HCT116 (cell line): Measurements from ENCODE around the gene SLC4A2. TPM values are rescaled to one million over a fixed set of nuclear protein-coding genes. Genes with fewer than 3 reads are reported as not detected.

ENCODE experiments used
- ATAC-seq: fragments of 200-7000 bp; cut with Tn5 transposase; 2 replicates; pipeline ENCODE4 v1.9.1; 2020; ENCODE audit warnings: mild to moderate bottlenecking, moderate library complexity
- BruUV-seq: library from RNA; stranded (reverse); fragments of 400-500 nt; replicated peaks from 2 replicates; lab custom pipeline; 2021; lab: Mats Ljungman, UMichigan
- CTCF ChIA-PET: fragments of 300-600 bp; sonication (Branson Sonifier 250); formaldehyde crosslinking; loops from one replicate; lab custom pipeline; 2021; ENCODE audit warnings: antibody characterized with exemption; lab: Charles Lee
- POLR2A ChIA-PET: fragments of 300-600, 350-600 bp; sonication (Branson Sonifier 250); formaldehyde crosslinking; loops from one replicate; lab custom pipeline; 2021; ENCODE audit warnings: antibody characterized with exemption; lab: Charles Lee
- RAD21 ChIA-PET, 2 experiments: fragments of 300-600 bp; sonication (Branson Sonifier 250); formaldehyde crosslinking; loops; one replicate each; lab custom pipeline; 2023; ENCODE audit warnings: low total read pairs in 2 of 2; ENCODE audit not compliant: uncharacterized antibody in 2 of 2, unreplicated experiment in 2 of 2, low non-redundant PET in 1 of 2; lab: Charles Lee
- DNase-seq: peaks from one replicate; pipeline ENCODE4 v3.0.0-alpha.2; 2010; ENCODE audit warnings: low read depth, low spot score
- H2AFZ ChIP-seq: fragments of 200-600 bp; shearing (Covaris generic), sonication (generic); 2 replicates; pipeline ENCODE4 v1.6.1; 2017; ENCODE audit warnings: low read depth, mixed run types, mixed read lengths, antibody characterized with exemption, low read length; ENCODE audit not compliant: poor library complexity, severe bottlenecking
- H3K27ac ChIP-seq: 2 replicates; pipeline ENCODE4 v1.5.1; 2012; ENCODE audit warnings: low read depth, low read length
- H3K27me3 ChIP-seq: fragments of 200-600 bp; sonication (generic); 2 replicates; pipeline ENCODE4 v1.6.1; 2016; ENCODE audit warnings: mixed run types, low read length, mixed read lengths; ENCODE audit not compliant: insufficient read depth
- H3K36me3 ChIP-seq, 2 experiments: fragments of 200-500 bp in 1 of 2; fragments of 200-600 bp in 1 of 2; sonication (Bioruptor generic) in 1 of 2; sonication (generic) in 1 of 2; 2 replicates each; pipeline versions ENCODE4 v1.5.1 to v1.6.1; 2014 to 2016; ENCODE audit warnings: low read length in 2 of 2, inconsistent platforms in 1 of 2, mixed read lengths in 1 of 2, mixed run types in 1 of 2; ENCODE audit not compliant: insufficient read depth in 2 of 2, control insufficient read depth in 1 of 2
- H3K4me1 ChIP-seq, 2 experiments: fragments of 200-600 bp in 1 of 2; sonication (generic) in 1 of 2; 2 replicates each; pipeline versions ENCODE4 v1.5.1 to v1.6.1; 2012 to 2017; ENCODE audit warnings: low read length in 2 of 2, inconsistent platforms in 1 of 2, mild to moderate bottlenecking in 1 of 2, mixed read lengths in 1 of 2, mixed run types in 1 of 2, moderate library complexity in 1 of 2; ENCODE audit not compliant: insufficient read depth in 2 of 2, control insufficient read depth in 1 of 2
- H3K4me2 ChIP-seq: fragments of 200-600 bp; sonication (generic); 2 replicates; pipeline ENCODE4 v1.6.1; 2017; ENCODE audit warnings: mixed run types, low read length, mixed read lengths
- H3K4me3 ChIP-seq, 2 experiments: fragments of 200-600 bp in 1 of 2; sonication (generic) in 1 of 2; replicated peaks in 1 of 2; 2 replicates each; pipeline ENCODE4 v1.5.1; 2011 to 2016; ENCODE audit warnings: low read length in 2 of 2, control low read depth in 1 of 2, low read depth in 1 of 2, mild to moderate bottlenecking in 1 of 2, mixed read lengths in 1 of 2, mixed run types in 1 of 2
- H3K79me2 ChIP-seq: fragments of 200-600 bp; sonication (generic); 2 replicates; pipeline ENCODE4 v1.6.1; 2017; ENCODE audit warnings: mild to moderate bottlenecking, mixed run types, low read length, moderate library complexity, mixed read lengths; ENCODE audit not compliant: insufficient read depth
- H3K9ac ChIP-seq: fragments of 200-600 bp; sonication (generic); 2 replicates; pipeline ENCODE4 v1.6.1; 2016; ENCODE audit warnings: low read length, mixed read lengths
- H3K9me2 ChIP-seq: fragments of 200-600 bp; sonication (generic), shearing (Covaris generic); 2 replicates; pipeline ENCODE4 v1.6.1; 2017; ENCODE audit warnings: mixed run types, mild to moderate bottlenecking, moderate library complexity; ENCODE audit not compliant: insufficient read depth
- H3K9me3 ChIP-seq, 2 experiments: fragments of 200-500 bp in 1 of 2; fragments of 200-600 bp in 1 of 2; sonication (Bioruptor generic) in 1 of 2; sonication (generic) in 1 of 2; 2 replicates each; pipeline ENCODE4 v1.6.1; 2014 to 2017; ENCODE audit warnings: low read length in 2 of 2, mixed read lengths in 2 of 2, inconsistent platforms in 1 of 2, low read depth in 1 of 2, mild to moderate bottlenecking in 1 of 2, mixed run types in 1 of 2, moderate library complexity in 1 of 2; ENCODE audit not compliant: control insufficient read depth in 1 of 2, insufficient read depth in 1 of 2
- H4K20me1 ChIP-seq: fragments of 200-600 bp; sonication (generic), shearing (Covaris generic); 2 replicates; pipeline ENCODE4 v1.6.1; 2017; ENCODE audit warnings: mixed run types, mild to moderate bottlenecking, moderate library complexity; ENCODE audit not compliant: insufficient read depth
- CEBPB ChIP-seq: IDR thresholded peaks from 2 replicates; pipeline ENCODE4 v1.6.1; 2012; ENCODE audit warnings: low read depth
- EGR1 ChIP-seq: IDR thresholded peaks from 2 replicates; pipeline ENCODE4 v1.6.1; 2012; ENCODE audit warnings: low read depth
- FOSL1 ChIP-seq: IDR thresholded peaks from 2 replicates; pipeline ENCODE4 v1.6.1; 2012; ENCODE audit warnings: low read depth
- JUND ChIP-seq: IDR thresholded peaks from 2 replicates; pipeline ENCODE4 v1.6.1; 2012
- POLR2AphosphoS5 ChIP-seq: IDR thresholded peaks from 2 replicates; pipeline ENCODE4 v1.6.1; 2011; ENCODE audit warnings: mild to moderate bottlenecking, low read depth, low read length, moderate library complexity
- RAD21 ChIP-seq: IDR thresholded peaks from 2 replicates; pipeline ENCODE4 v1.6.1; 2012; ENCODE audit warnings: low read depth, mild to moderate bottlenecking
- SRF ChIP-seq: IDR thresholded peaks from 2 replicates; pipeline ENCODE4 v1.6.1; 2012; ENCODE audit warnings: low read depth
- TCF7L2 ChIP-seq: IDR thresholded peaks from 2 replicates; pipeline ENCODE4 v1.7.0; 2011; ENCODE audit warnings: borderline replicate concordance, inconsistent platforms; ENCODE audit not compliant: insufficient read depth, insufficient read length; ENCODE audit errors: extremely low read depth
- YY1 ChIP-seq: IDR thresholded peaks from 2 replicates; pipeline ENCODE4 v1.6.1; 2011; ENCODE audit warnings: low read length, low read depth, moderate library complexity, mild to moderate bottlenecking; ENCODE audit not compliant: insufficient replicate concordance; ENCODE audit errors: extremely low read depth
- ZNF274 ChIP-seq: fragments of 200-500 bp; sonication (Bioruptor generic); IDR thresholded peaks from 2 replicates; pipeline ENCODE4 v1.6.1; 2014; ENCODE audit warnings: mild to moderate bottlenecking, low read depth, low read length, inconsistent platforms
- intact Hi-C: fragments of 100-400 bp; cut with micrococcal nuclease; formaldehyde crosslinking; loops from 2 replicates; pipeline ENCODE4 v1.10.0; 2022
- total RNA-seq: library from RNA; stranded (reverse); gene quantifications from one replicate; pipeline ENCODE4 v1.2.1, GENCODE V29; 2021; ENCODE audit not compliant: unreplicated experiment
- TF ChIP-seq, protein P1 (sequence below), 3 experiments: fragments of 200-600 bp in 1 of 3; sonication (generic) in 1 of 3; IDR thresholded peaks in 2 of 3; conservative IDR thresholded peaks in 1 of 3; 2 replicates each; pipeline ENCODE4 v1.5.1; 2012 to 2017; ENCODE audit warnings: low read depth in 2 of 3, low read length in 2 of 3, antibody characterized with exemption in 1 of 3, borderline replicate concordance in 1 of 3, control low read depth in 1 of 3, mild to moderate bottlenecking in 1 of 3, mixed read lengths in 1 of 3, mixed run types in 1 of 3, moderate library complexity in 1 of 3; ENCODE audit not compliant: insufficient read depth in 1 of 3
- TF ChIP-seq, protein P2 (sequence below): IDR thresholded peaks from 2 replicates; pipeline ENCODE4 v1.6.1; 2012; ENCODE audit warnings: low read depth
- TF ChIP-seq, protein P3 (sequence below): IDR thresholded peaks from 2 replicates; pipeline ENCODE4 v1.6.1; 2012

The SLC4A2 gene
- total RNA-seq, 1 experiment from 2014 or later: 240 TPM

DNA sequence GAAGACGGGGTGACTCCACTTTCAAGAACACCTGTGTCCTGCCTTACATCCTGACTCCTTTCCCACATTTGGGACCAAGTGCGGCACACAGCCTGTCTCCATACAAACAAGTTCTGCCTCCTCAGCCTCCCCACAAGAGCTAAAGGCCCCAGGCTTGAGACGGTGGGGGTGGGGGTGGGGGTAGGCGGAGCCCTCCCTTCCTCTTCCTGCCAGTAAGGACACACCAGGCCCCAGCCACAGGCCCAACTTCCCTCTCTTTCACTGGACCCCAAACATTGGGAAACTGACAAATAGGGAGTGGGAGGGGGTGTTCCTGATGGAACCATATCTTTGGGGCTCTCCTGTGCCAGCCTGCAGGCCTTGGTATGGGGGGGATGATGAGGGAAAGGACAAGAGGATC lies 6.3 kb upstream of the SLC4A2 start:
- TF ChIP-seq, protein P1, sequence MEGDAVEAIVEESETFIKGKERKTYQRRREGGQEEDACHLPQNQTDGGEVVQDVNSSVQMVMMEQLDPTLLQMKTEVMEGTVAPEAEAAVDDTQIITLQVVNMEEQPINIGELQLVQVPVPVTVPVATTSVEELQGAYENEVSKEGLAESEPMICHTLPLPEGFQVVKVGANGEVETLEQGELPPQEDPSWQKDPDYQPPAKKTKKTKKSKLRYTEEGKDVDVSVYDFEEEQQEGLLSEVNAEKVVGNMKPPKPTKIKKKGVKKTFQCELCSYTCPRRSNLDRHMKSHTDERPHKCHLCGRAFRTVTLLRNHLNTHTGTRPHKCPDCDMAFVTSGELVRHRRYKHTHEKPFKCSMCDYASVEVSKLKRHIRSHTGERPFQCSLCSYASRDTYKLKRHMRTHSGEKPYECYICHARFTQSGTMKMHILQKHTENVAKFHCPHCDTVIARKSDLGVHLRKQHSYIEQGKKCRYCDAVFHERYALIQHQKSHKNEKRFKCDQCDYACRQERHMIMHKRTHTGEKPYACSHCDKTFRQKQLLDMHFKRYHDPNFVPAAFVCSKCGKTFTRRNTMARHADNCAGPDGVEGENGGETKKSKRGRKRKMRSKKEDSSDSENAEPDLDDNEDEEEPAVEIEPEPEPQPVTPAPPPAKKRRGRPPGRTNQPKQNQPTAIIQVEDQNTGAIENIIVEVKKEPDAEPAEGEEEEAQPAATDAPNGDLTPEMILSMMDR (IDR thresholded peaks at IDR 0.05 in 2 of 3, conservative IDR thresholded peaks at IDR 0.05 in 1 of 3; ENCODE audit: borderline replicate concordance in 1 of 3, insufficient read depth in 1 of 3, low read depth in 2 of 3, low read length in 2 of 3): no peak
- RAD21 ChIA-PET: no interaction called here
- no peak overlapping the region for H3K27ac ChIP-seq
- H3K9me2 ChIP-seq: no peaks in the 10 kb centered on the region
- intact Hi-C loops: no loop called here
- POLR2A ChIA-PET: no interaction called here
- H3K79me2 ChIP-seq: no peaks in the 10 kb centered on the region
- H3K4me3 ChIP-seq: no peak overlapping the region
- no peak overlapping the region for H3K9ac ChIP-seq
- DNase-seq (no peak), ATAC-seq (no peak)
- H3K36me3 ChIP-seq: no peaks in the 10 kb centered on the region
- no peaks in the 10 kb centered on the region for H3K27me3 ChIP-seq
- CTCF ChIA-PET: no interaction called here
- no peaks in the 10 kb centered on the region for H4K20me1 ChIP-seq
- no peak overlapping the region for H2AFZ ChIP-seq
- H3K9me3 ChIP-seq: no peaks in the 10 kb centered on the region
- H3K4me2 ChIP-seq: no peak overlapping the region
- H3K4me1 ChIP-seq: peaks cover 5 to 8% of the 10 kb centered on the region in 2 experiments; a peak in 3 of 4 replicates
- no TSS peak for BruUV-seq

DNA sequence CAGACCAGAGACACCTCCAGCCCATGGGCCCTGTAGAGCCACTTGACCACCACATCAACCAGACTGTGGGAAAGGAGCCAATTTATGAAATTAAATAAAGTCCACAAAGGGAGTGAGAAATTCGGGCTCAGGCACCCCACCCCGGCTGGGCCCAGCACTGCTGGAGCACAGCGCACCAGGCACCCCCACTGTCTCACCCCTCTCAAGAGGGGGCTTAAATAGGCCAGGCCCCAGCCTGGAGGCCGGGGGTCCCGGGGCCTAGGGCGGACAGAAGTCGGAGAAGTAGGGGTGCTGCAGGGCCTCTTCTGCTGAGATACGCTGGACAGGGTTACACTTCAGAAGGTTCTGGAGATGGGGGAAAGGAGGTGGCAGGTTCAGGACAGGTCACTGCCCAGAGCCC lies 5.6 kb upstream of the SLC4A2 start:
- no peak overlapping the region for H3K9ac ChIP-seq
- DNase-seq: no peak
- no peak overlapping the region for H3K27ac ChIP-seq
- no peaks in the 10 kb centered on the region for H4K20me1 ChIP-seq
- no TSS peak for BruUV-seq
- no peaks in the 10 kb centered on the region for H3K36me3 ChIP-seq
- ChIA-PET CTCF (no interaction called here), RAD21 (no interaction called here)
- H3K4me1 ChIP-seq: peaks cover 9 to 14% of the 10 kb centered on the region in 2 experiments
- TF ChIP-seq POLR2AphosphoS5 (no peak), SRF (no peak), FOSL1 (no peak), YY1 (no peak), ZNF274 (no peak), RAD21 (no peak), CEBPB (no peak), EGR1 (no peak), JUND (no peak), TCF7L2 (no peak)
- TF ChIP-seq, protein P2, sequence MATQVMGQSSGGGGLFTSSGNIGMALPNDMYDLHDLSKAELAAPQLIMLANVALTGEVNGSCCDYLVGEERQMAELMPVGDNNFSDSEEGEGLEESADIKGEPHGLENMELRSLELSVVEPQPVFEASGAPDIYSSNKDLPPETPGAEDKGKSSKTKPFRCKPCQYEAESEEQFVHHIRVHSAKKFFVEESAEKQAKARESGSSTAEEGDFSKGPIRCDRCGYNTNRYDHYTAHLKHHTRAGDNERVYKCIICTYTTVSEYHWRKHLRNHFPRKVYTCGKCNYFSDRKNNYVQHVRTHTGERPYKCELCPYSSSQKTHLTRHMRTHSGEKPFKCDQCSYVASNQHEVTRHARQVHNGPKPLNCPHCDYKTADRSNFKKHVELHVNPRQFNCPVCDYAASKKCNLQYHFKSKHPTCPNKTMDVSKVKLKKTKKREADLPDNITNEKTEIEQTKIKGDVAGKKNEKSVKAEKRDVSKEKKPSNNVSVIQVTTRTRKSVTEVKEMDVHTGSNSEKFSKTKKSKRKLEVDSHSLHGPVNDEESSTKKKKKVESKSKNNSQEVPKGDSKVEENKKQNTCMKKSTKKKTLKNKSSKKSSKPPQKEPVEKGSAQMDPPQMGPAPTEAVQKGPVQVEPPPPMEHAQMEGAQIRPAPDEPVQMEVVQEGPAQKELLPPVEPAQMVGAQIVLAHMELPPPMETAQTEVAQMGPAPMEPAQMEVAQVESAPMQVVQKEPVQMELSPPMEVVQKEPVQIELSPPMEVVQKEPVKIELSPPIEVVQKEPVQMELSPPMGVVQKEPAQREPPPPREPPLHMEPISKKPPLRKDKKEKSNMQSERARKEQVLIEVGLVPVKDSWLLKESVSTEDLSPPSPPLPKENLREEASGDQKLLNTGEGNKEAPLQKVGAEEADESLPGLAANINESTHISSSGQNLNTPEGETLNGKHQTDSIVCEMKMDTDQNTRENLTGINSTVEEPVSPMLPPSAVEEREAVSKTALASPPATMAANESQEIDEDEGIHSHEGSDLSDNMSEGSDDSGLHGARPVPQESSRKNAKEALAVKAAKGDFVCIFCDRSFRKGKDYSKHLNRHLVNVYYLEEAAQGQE: no peak
- TF ChIP-seq, protein P3, sequence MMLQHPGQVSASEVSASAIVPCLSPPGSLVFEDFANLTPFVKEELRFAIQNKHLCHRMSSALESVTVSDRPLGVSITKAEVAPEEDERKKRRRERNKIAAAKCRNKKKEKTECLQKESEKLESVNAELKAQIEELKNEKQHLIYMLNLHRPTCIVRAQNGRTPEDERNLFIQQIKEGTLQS: no peak
- TF ChIP-seq, all 23 proteins: peak for 0
- Histone ChIP-seq H2AFZ (no peak overlapping the region), H3K79me2 (no peaks in the 10 kb centered on the region), H3K4me3 (no peak overlapping the region), H3K4me2 (no peak overlapping the region), H3K9me3 (no peaks in the 10 kb centered on the region), H3K27me3 (no peaks in the 10 kb centered on the region), H3K9me2 (no peaks in the 10 kb centered on the region)
- POLR2A ChIA-PET: no interaction called here
- intact Hi-C loops: no loop called here
- ATAC-seq: no peak
